ENCODE results near the gene HSPA4L.

The HSPA4L gene

DNA sequence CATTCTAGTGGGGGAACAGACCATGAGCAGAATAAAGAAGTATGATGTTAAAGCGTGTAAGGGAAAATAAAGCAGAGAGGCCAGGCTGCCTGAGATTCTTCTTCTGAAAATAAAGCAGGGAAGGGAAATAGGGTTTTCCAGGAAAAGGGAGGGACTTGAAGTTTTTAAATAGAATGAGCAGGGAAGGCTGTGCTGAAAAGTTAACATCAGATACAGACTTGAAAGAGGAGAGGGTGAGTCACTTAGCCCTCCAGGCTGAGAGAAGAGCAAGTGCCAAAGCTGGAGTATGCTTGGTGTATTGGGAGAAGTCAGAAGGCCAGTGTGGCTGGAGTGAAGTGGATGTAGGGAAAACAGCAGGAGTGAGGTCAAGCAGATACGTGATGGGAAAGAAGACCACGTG, 88.6 kb downstream of the HSPA4L start:
- CTCF ChIA-PET, result no interaction called here
- TF ChIP-seq, protein P1, sequence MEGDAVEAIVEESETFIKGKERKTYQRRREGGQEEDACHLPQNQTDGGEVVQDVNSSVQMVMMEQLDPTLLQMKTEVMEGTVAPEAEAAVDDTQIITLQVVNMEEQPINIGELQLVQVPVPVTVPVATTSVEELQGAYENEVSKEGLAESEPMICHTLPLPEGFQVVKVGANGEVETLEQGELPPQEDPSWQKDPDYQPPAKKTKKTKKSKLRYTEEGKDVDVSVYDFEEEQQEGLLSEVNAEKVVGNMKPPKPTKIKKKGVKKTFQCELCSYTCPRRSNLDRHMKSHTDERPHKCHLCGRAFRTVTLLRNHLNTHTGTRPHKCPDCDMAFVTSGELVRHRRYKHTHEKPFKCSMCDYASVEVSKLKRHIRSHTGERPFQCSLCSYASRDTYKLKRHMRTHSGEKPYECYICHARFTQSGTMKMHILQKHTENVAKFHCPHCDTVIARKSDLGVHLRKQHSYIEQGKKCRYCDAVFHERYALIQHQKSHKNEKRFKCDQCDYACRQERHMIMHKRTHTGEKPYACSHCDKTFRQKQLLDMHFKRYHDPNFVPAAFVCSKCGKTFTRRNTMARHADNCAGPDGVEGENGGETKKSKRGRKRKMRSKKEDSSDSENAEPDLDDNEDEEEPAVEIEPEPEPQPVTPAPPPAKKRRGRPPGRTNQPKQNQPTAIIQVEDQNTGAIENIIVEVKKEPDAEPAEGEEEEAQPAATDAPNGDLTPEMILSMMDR (conservative IDR thresholded peaks at IDR 0.05; ENCODE audit: low read depth), result no peak
- DNase-seq (ENCODE audit: low spot score), result peak; percentile 57
- POLR2A ChIA-PET (ENCODE audit: low non-redundant PET), result no interaction called here
- no peak overlapping the region for H3K27ac ChIP-seq

DNA sequence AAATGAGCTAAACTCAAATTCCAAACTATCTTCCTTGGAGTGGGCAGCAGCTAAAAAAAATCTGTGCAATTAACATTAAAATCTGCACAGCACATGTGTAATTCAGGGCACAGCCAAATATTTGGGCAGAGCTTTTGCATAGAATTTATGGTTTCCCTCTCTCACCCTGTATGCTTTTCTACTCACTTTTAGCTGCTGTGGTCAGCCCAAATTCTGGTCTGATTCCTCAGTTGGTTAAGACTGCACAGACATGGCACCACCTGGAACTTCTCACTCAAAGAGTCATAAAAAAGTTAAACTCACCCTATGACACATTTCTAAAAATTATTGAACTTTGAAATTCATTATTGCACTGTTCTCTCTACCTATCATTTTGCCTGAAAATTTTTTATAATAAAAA, 93.7 kb downstream of the HSPA4L start:
- TF ChIP-seq, protein P1 (conservative IDR thresholded peaks at IDR 0.05; ENCODE audit: low read depth), result no peak
- no peak for DNase-seq (ENCODE audit: low spot score)
- CTCF ChIA-PET, result no interaction called here
- H3K27ac ChIP-seq, result no peak overlapping the region
- POLR2A ChIA-PET (ENCODE audit: low non-redundant PET), result no interaction called here

DNA sequence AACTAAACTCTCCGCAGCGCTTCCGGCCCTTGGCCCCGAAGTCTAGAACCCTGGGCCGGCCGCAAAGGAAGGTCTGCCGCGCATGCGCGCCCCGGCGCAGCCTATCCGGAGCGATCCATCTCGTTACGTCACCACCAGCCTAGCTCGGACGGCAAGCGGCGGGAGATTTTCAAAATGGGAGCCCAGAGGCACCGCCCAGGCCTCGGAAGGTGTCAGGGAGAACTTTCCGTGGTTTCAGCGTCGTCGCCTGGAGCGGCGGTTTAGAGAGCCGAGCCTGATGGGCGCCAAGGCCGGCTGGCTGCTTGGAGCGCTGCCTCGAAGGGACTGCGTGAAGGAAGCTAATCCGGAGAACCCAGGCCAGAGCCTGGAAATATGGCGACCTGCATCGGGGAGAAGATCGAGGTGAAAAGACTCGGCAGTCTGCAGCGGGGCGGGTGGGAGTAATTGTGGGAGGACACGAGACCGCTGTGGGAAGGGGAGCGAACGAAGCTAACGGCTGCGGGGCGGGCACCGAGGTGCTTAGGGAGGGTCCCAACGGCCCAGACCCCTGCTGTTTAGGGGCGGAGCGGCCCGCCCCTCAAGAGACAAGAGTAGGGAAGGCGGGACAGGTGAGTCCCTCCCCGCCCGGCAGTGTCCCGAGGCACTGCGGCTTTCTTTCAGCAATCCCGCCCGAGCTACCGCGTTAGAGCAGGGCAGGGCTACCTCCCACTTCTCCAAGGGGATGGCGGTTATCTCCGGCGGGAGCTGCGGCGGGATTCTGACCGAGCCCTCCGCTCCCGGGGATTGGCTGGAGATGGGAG, 98.8 kb downstream of the HSPA4L start, which contains the start of gene PLK4:
Gene PLK4 (plus strand): TSS at position 131 of the 800 bp plus-strand sequence. CDS start 242 bp downstream, at position 373.
- TF ChIP-seq, protein P1 (conservative IDR thresholded peaks at IDR 0.05; ENCODE audit: low read depth), result no peak
- H3K27ac ChIP-seq, result peak within 1 kb of the TSS; percentile 89
- DNase-seq (ENCODE audit: low spot score), result peak; percentile 98
- POLR2A ChIA-PET (ENCODE audit: low non-redundant PET), result no interaction called here
- CTCF ChIA-PET, result interaction anchor here (0.8 kb wide), 1 partner anchor 84 kb away, joined by 3 read pairs; the partner anchor contains the start of genes ABHD18 and MFSD8

DNA sequence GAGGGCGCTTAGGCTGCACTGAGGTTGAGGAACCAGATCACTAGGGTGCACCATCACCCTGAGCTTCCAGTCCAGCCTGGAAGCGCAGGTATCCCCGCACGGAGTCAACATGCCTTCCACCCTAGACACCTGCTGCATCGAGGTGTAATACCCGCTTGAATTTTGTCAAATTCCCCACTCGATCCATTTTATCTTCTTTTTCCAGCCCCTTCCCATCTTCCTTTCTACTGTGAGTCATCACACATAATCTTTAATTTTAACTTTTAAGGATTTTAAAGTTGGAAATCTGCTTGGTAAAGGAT, 99.4 kb downstream of the HSPA4L start:
- H3K27ac ChIP-seq, result peak overlapping the region; percentile 89
- TF ChIP-seq, protein P1 (conservative IDR thresholded peaks at IDR 0.05; ENCODE audit: low read depth), result no peak
- DNase-seq (ENCODE audit: low spot score), result no peak
- CTCF ChIA-PET, result interaction anchor here (0.8 kb wide), 1 partner anchor 84 kb away, joined by 3 read pairs; the partner anchor contains the start of genes ABHD18 and MFSD8
- POLR2A ChIA-PET (ENCODE audit: low non-redundant PET), result no interaction called here

DNA sequence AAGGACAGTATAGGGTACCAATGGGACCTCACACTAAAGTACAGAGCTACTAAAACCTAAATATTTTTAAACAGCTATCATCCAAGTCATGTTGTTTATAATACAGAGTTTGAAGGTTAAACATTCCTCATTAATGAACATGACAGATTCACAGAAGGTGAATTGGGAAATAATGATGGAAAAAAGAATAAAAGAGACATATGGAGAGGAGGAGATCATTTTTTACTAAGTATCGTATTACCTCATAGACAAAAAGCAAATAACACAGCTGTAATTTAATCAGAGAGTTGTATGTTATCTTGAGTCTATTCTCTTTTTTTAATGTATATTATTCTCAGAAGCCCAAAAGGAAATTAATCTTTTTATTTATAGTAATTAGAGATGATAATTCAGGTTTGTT, 106.4 kb downstream of the HSPA4L start:
- no peak for DNase-seq (ENCODE audit: low spot score)
- ChIA-PET CTCF (interaction anchor here (1.3 kb wide), 1 partner anchor 18 kb away, joined by 8 read pairs; no protein-coding TSS in a partner anchor), POLR2A (ENCODE audit: low non-redundant PET) (no interaction called here)
- no peak overlapping the region for H3K27ac ChIP-seq
- TF ChIP-seq, protein P1 (conservative IDR thresholded peaks at IDR 0.05; ENCODE audit: low read depth), result no peak

DNA sequence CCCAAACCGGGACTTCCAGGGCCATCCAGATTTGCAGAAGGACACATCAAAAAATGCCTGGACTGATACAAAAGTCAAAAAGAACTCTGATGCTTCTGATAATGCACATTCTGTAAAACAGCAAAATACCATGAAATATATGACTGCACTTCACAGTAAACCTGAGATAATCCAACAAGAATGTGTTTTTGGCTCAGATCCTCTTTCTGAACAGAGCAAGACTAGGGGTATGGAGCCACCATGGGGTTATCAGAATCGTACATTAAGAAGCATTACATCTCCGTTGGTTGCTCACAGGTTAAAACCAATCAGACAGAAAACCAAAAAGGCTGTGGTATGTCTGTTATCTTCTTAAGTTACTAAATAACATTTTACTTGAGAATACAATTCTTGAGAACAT, 107.8 kb downstream of the HSPA4L start:
- ChIA-PET POLR2A (ENCODE audit: low non-redundant PET) (no interaction called here), CTCF (interaction anchor here (0.6 kb wide), 1 partner anchor 37 kb away, joined by 3 read pairs; no protein-coding TSS in a partner anchor)
- TF ChIP-seq, protein P1 (conservative IDR thresholded peaks at IDR 0.05; ENCODE audit: low read depth), result no peak
- no peak overlapping the region for H3K27ac ChIP-seq
- DNase-seq (ENCODE audit: low spot score), result no peak

Measured in RWPE1 (cell line).